ENCODE data around the gene ACSF2.
"Not testable (repeated sequence)": the region's sequence is repeated elsewhere in the genome, so short reads cannot be mapped to it uniquely, and the experiment has no call there.

Gene ACSF2

GRCh38 chr17:50421308-50422051, 4.5 kb upstream of the ACSF2 start:
- Histone ChIP-seq H3K4me1 (ENCODE audit: insufficient read depth, low read length) (peaks cover 4% of the 10 kb centered on the region), H3K36me3 (ENCODE audit: insufficient read depth, low read length) (no peaks in the 10 kb centered on the region), H3K4me3 (ENCODE audit: low read length) (no peak overlapping the region), H2AFZ (ENCODE audit: low read depth, low read length) (no peak overlapping the region), H3K27me3 (ENCODE audit: insufficient read depth, low read length) (peaks cover 4% of the 10 kb centered on the region), H3K9me3 (ENCODE audit: low read length) (no peaks in the 10 kb centered on the region)

- no peak overlapping the region for H3K4me3 ChIP-seq (ENCODE audit: low read length)
- no peak overlapping the region for H2AFZ ChIP-seq (ENCODE audit: low read depth, low read length)
- no peaks in the 10 kb centered on the region for H3K36me3 ChIP-seq (ENCODE audit: insufficient read depth, low read length)
- H3K27me3 ChIP-seq (ENCODE audit: insufficient read depth, low read length): peaks cover 2% of the 10 kb centered on the region
- H3K9me3 ChIP-seq (ENCODE audit: low read length): no peaks in the 10 kb centered on the region
- H3K4me1 ChIP-seq (ENCODE audit: insufficient read depth, low read length): peaks cover 4% of the 10 kb centered on the region
Measured at GRCh38 chr17:50422738-50423137, 3.3 kb upstream of the ACSF2 start.

- Histone ChIP-seq H3K36me3 (ENCODE audit: insufficient read depth, low read length) (no peaks in the 10 kb centered on the region), H2AFZ (ENCODE audit: low read depth, low read length) (no peak overlapping the region), H3K27me3 (ENCODE audit: insufficient read depth, low read length) (peaks cover 2% of the 10 kb centered on the region), H3K4me1 (ENCODE audit: insufficient read depth, low read length) (peaks cover 4% of the 10 kb centered on the region), H3K4me3 (ENCODE audit: low read length) (no peak overlapping the region), H3K9me3 (ENCODE audit: low read length) (no peaks in the 10 kb centered on the region)
Measured at GRCh38 chr17:50423553-50424159, 2.4 kb upstream of the ACSF2 start.

GRCh38 chr17:50424246-50424995, 1.6 kb upstream of the ACSF2 start:
- peaks cover 4% of the 10 kb centered on the region for H3K4me1 ChIP-seq (ENCODE audit: insufficient read depth, low read length)
- H3K4me3 ChIP-seq (ENCODE audit: low read length): no peak overlapping the region
- H3K9me3 ChIP-seq (ENCODE audit: low read length): no peaks in the 10 kb centered on the region
- H2AFZ ChIP-seq (ENCODE audit: low read depth, low read length): no peak overlapping the region
- H3K36me3 ChIP-seq (ENCODE audit: insufficient read depth, low read length): no peaks in the 10 kb centered on the region
- peaks cover 2% of the 10 kb centered on the region for H3K27me3 ChIP-seq (ENCODE audit: insufficient read depth, low read length)

- Histone ChIP-seq H2AFZ (ENCODE audit: low read depth, low read length) (no peak overlapping the region), H3K4me1 (ENCODE audit: insufficient read depth, low read length) (peaks cover 4% of the 10 kb centered on the region), H3K36me3 (ENCODE audit: insufficient read depth, low read length) (no peaks in the 10 kb centered on the region), H3K9me3 (ENCODE audit: low read length) (no peaks in the 10 kb centered on the region), H3K27me3 (ENCODE audit: insufficient read depth, low read length) (peaks cover 2% of the 10 kb centered on the region), H3K4me3 (ENCODE audit: low read length) (peak overlapping the region; percentile 44)
Measured at GRCh38 chr17:50424996-50425681, 879 bp upstream of the ACSF2 start.

- H3K27me3 ChIP-seq (ENCODE audit: insufficient read depth, low read length): peaks cover 2% of the 10 kb centered on the region
- H2AFZ ChIP-seq (ENCODE audit: low read depth, low read length): no peak overlapping the region
- peaks cover 4% of the 10 kb centered on the region for H3K4me1 ChIP-seq (ENCODE audit: insufficient read depth, low read length)
- no peaks in the 10 kb centered on the region for H3K36me3 ChIP-seq (ENCODE audit: insufficient read depth, low read length)
- H3K9me3 ChIP-seq (ENCODE audit: low read length): no peaks in the 10 kb centered on the region
- H3K4me3 ChIP-seq (ENCODE audit: low read length): peak overlapping the region; percentile 44
Measured at GRCh38 chr17:50426472-50426782, 409 bp downstream of the ACSF2 start.

GRCh38 chr17:50426814-50427787, 1.1 kb downstream of the ACSF2 start:
- Histone ChIP-seq H2AFZ (ENCODE audit: low read depth, low read length) (no peak overlapping the region), H3K27me3 (ENCODE audit: insufficient read depth, low read length) (peaks cover under 1% of the 10 kb centered on the region), H3K4me1 (ENCODE audit: insufficient read depth, low read length) (peaks cover 4% of the 10 kb centered on the region), H3K4me3 (ENCODE audit: low read length) (peak overlapping the region; percentile 44), H3K36me3 (ENCODE audit: insufficient read depth, low read length) (no peaks in the 10 kb centered on the region), H3K9me3 (ENCODE audit: low read length) (no peaks in the 10 kb centered on the region)

- H3K4me3 ChIP-seq (ENCODE audit: low read length); H3K4me1 ChIP-seq (ENCODE audit: insufficient read depth, low read length): not testable (repeated sequence)
Measured at GRCh38 chr17:50428126-50428525, 2.1 kb downstream of the ACSF2 start.

GRCh38 chr17:50428831-50429424, 2.9 kb downstream of the ACSF2 start:
- Histone ChIP-seq H3K27me3 (ENCODE audit: insufficient read depth, low read length) (peaks cover 2% of the 10 kb centered on the region), H3K4me3 (ENCODE audit: low read length) (no peak overlapping the region), H3K36me3 (ENCODE audit: insufficient read depth, low read length) (no peaks in the 10 kb centered on the region), H2AFZ (ENCODE audit: low read depth, low read length) (no peak overlapping the region), H3K4me1 (ENCODE audit: insufficient read depth, low read length) (peaks cover 1% of the 10 kb centered on the region), H3K9me3 (ENCODE audit: low read length) (no peaks in the 10 kb centered on the region)

More at GRCh38 chr17:50428126-50428525, 2.1 kb downstream of the ACSF2 start:
- not testable (repeated sequence) for H3K9me3 ChIP-seq (ENCODE audit: low read length); H3K36me3 ChIP-seq (ENCODE audit: insufficient read depth, low read length); H3K27me3 ChIP-seq (ENCODE audit: insufficient read depth, low read length); H2AFZ ChIP-seq (ENCODE audit: low read depth, low read length)

- no peak overlapping the region for H2AFZ ChIP-seq (ENCODE audit: low read depth, low read length)
- peaks cover 2% of the 10 kb centered on the region for H3K27me3 ChIP-seq (ENCODE audit: insufficient read depth, low read length)
- H3K9me3 ChIP-seq (ENCODE audit: low read length): no peaks in the 10 kb centered on the region
- H3K4me3 ChIP-seq (ENCODE audit: low read length): no peak overlapping the region
- no peaks in the 10 kb centered on the region for H3K36me3 ChIP-seq (ENCODE audit: insufficient read depth, low read length)
- H3K4me1 ChIP-seq (ENCODE audit: insufficient read depth, low read length): no peaks in the 10 kb centered on the region
Measured at GRCh38 chr17:50429793-50430192, 3.8 kb downstream of the ACSF2 start.

GRCh38 chr17:50430821-50431618, 5.0 kb downstream of the ACSF2 start:
- Histone ChIP-seq H3K36me3 (ENCODE audit: insufficient read depth, low read length) (no peaks in the 10 kb centered on the region), H3K4me3 (ENCODE audit: low read length) (no peak overlapping the region), H3K9me3 (ENCODE audit: low read length) (no peaks in the 10 kb centered on the region), H3K27me3 (ENCODE audit: insufficient read depth, low read length) (peaks cover 2% of the 10 kb centered on the region), H2AFZ (ENCODE audit: low read depth, low read length) (no peak overlapping the region), H3K4me1 (ENCODE audit: insufficient read depth, low read length) (no peaks in the 10 kb centered on the region)
